ENCODE data around the gene SKI. TPM values are rescaled to one million over a fixed set of nuclear protein-coding genes. Genes with fewer than 3 reads are reported as not detected.
A peak's percentile ranks its signal among the peaks of the same experiment; 100 is the strongest.

Gene SKI
- total and polyA plus RNA-seq, 2 of the 8 experiments (the other 6 are each of a cell fraction or from before 2014, with no cell fraction given): 8.3 to 87.6 TPM

DNA sequence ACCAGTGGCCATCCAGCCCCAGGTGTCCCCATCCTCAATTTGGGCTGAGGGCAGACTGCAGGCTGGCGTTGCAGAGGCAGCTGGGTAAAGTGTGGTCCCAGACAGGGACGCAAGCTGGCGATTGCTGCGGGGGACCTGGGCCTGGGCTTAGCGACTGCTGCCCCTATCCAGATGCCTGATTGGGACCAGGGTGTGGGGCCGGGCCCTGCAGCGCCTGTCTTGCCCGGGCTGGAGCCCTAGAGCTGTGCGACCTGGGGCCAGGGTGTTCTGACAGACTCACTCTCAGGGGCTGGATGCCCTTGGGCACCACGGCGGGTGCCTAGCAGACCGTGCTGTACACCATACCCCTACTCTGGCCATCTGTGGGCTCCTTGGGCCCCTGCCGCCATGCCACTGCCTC is 17.3 kb upstream of the SKI start:
- H3K9ac ChIP-seq (replicated peaks in 1 of 4; ENCODE audit: extremely low read depth in 1 of 4, low read depth in 3 of 4, low read length in 3 of 4): no peak overlapping the region
- no peak overlapping the region for H2BK20ac ChIP-seq (ENCODE audit: low read length)
- CTCF ChIA-PET (ENCODE audit: partially characterized antibody): interaction anchor here (0.5 to 2.2 kb wide), 7 partner anchors 15 to 327 kb away, joined by 4 to 6 read pairs (median 5); partner anchors contain the start of gene FAAP20
- no peak overlapping the region for H3K4me2 ChIP-seq (ENCODE audit: insufficient read depth in 1 of 2, low read depth in 2 of 2, low read length in 2 of 2)
- no peaks in the 10 kb centered on the region for H3K36me3 ChIP-seq (ENCODE audit: control insufficient read depth in 2 of 4, insufficient read depth in 4 of 4, low read length in 3 of 4)
- H4K91ac ChIP-seq (replicated peaks; ENCODE audit: insufficient read length, low read length): peak overlapping the region; percentile 55
- POLR2A ChIA-PET (ENCODE audit: partially characterized antibody): interaction anchor here (2.1 to 4.0 kb wide), 2 partner anchors 18 to 21 kb away, joined by 5 to 19 read pairs; no protein-coding TSS in a partner anchor
- no peaks in the 10 kb centered on the region for H3K79me2 ChIP-seq (ENCODE audit: control insufficient read depth in 1 of 2, insufficient read depth in 2 of 2, low read length in 2 of 2)
- H2BK120ac ChIP-seq (replicated peaks; ENCODE audit: low read depth, low read length): no peak overlapping the region
- DNase-seq (ENCODE audit: low read depth in 1 of 2, low spot score in 2 of 2) (peak in 1 of 2 experiments; percentile 55), FAIRE-seq (no peak)
- WGBS, 2 experiments (ENCODE audit: extremely low coverage in 1 of 2, insufficient coverage in 1 of 2, insufficient read length in 1 of 2, insufficient replicate concordance in 2 of 2, low coverage in 1 of 2, low lambda C conversion rate in 2 of 2, missing lambda C conversion rate in 1 of 2): 87% methylated on average over 12 of the region's 13 CpGs; no CpG with 5 or more reads in 1 of the 2 experiments
- 0 out of 2 replicates have a peak overlapping the region, but pooled peaks have one; percentile 40 for H2BK15ac ChIP-seq (ENCODE audit: low read length)
- no peak overlapping the region for H2AK5ac ChIP-seq (ENCODE audit: low read depth, low read length)
- no peak overlapping the region for H3K23ac ChIP-seq (ENCODE audit: insufficient read length)
- H3K79me1 ChIP-seq (ENCODE audit: low read depth, low read length): no peaks in the 10 kb centered on the region
- no peak overlapping the region for H4K5ac ChIP-seq (ENCODE audit: insufficient read length, low read depth, low read length)
- H3K23me2 ChIP-seq (ENCODE audit: low read depth, low read length): peaks cover 3% of the 10 kb centered on the region; the same call in 1 of the 2 replicates
- H4K20me1 ChIP-seq (replicated peaks in 1 of 2; ENCODE audit: control insufficient read depth in 1 of 2, insufficient read depth in 2 of 2, low read length in 2 of 2): no peaks in the 10 kb centered on the region
- H3K9me3 ChIP-seq (ENCODE audit: insufficient read depth in 2 of 2, low read depth in 1 of 2, low read length in 1 of 2): no peaks in the 10 kb centered on the region
- peaks cover 3 to 19% (median 15%) of the 10 kb centered on the region in 4 experiments for H3K4me1 ChIP-seq (replicated peaks in 1 of 4; ENCODE audit: control insufficient read depth in 3 of 4, insufficient read depth in 4 of 4, low read length in 3 of 4)
- no peak overlapping the region for H3K4ac ChIP-seq (replicated peaks; ENCODE audit: insufficient read length, low read depth, low read length)
- no peak overlapping the region for H3K4me3 ChIP-seq (ENCODE audit: extremely low read depth in 1 of 4, insufficient read depth in 2 of 4, low read depth in 3 of 4, low read length in 4 of 4)
- H3K18ac ChIP-seq (ENCODE audit: extremely low read depth, low read length): no peak overlapping the region
- H2AFZ ChIP-seq (ENCODE audit: low read length): no peak overlapping the region
- no peak overlapping the region for H4K8ac ChIP-seq (ENCODE audit: extremely low read depth, insufficient read depth, low read length)
- peak overlapping the region; percentile 14; the same call in 1 of the 2 replicates for H3K27ac ChIP-seq (ENCODE audit: low read depth, low read length)
- H3K14ac ChIP-seq (ENCODE audit: insufficient read length): no peak overlapping the region
- H2BK12ac ChIP-seq (ENCODE audit: low read depth, low read length): no peak overlapping the region
- H3K56ac ChIP-seq (replicated peaks; ENCODE audit: insufficient read length, low read depth, low read length): no peak overlapping the region
- H2BK5ac ChIP-seq (ENCODE audit: low read depth, low read length): no peak overlapping the region
- H3K27me3 ChIP-seq (replicated peaks in 1 of 4; ENCODE audit: control insufficient read depth in 3 of 4, extremely low read depth in 1 of 4, insufficient read depth in 3 of 4, low read length in 3 of 4): peaks cover 0 to 10% (median 5%) of the 10 kb centered on the region in 4 experiments; a peak in 4 of 7 replicates
- TF ChIP-seq HDAC6 (IDR thresholded peaks at IDR 0.05; ENCODE audit: low read depth, low read length) (no peak), POU5F1 (IDR thresholded peaks at IDR 0.05; ENCODE audit: low read depth, low read length) (no peak), POLR2A (IDR thresholded peaks at IDR 0.05; ENCODE audit: control extremely low read depth in 1 of 2, low read depth in 2 of 2, low read length in 2 of 2) (no peak), YY1 (IDR thresholded peaks at IDR 0.05; ENCODE audit: low read depth, low read length) (no peak), RXRA (IDR thresholded peaks at IDR 0.05; ENCODE audit: insufficient read depth, low read depth, low read length) (no peak)

All from H1 (cell line).